Measurements from ENCODE around the gene NBL1.

- TF ChIP-seq POLR2AphosphoS5 (IDR thresholded peaks at IDR 0.05; ENCODE audit: borderline replicate concordance, low read depth, low read length) (no peak), EZH2 (IDR thresholded peaks at IDR 0.05) (no peak), FOXP2 (optimal IDR thresholded peaks at IDR 0.05; ENCODE audit: control extremely low read depth, extremely low read length, insufficient read depth) (no peak)
Measured at GRCh38 chr1:19687414-19687813, 43.3 kb downstream of the NBL1 start.

All from SK-N-MC (cell line).